GM12874 (cell line): ENCODE data around the gene UNC80.

Experiments used
- CTCF ChIP-seq: IDR thresholded peaks from 2 replicates; pipeline ENCODE4 v1.5.1; 2011; ENCODE audit warnings: low read depth, mild to moderate bottlenecking, control low read depth, low read length, moderate library complexity; ENCODE audit not compliant: insufficient read depth

UNC80 gene

GRCh38 chr2:209984291-209984690, 212.7 kb downstream of the UNC80 start:
- TF ChIP-seq CTCF, result no peak

GRCh38 chr2:209985874-209986273, 214.2 kb downstream of the UNC80 start:
- no peak for TF ChIP-seq CTCF

- no peak for TF ChIP-seq CTCF
Observed at GRCh38 chr2:209986415-209986814, 214.8 kb downstream of the UNC80 start.

GRCh38 chr2:209988010-209988409, 216.4 kb downstream of the UNC80 start:
- no peak for TF ChIP-seq CTCF

- TF ChIP-seq CTCF, result no peak
Observed at GRCh38 chr2:209990838-209991237, 219.2 kb downstream of the UNC80 start.

GRCh38 chr2:209993968-209994367, 222.3 kb downstream of the UNC80 start:
- no peak for TF ChIP-seq CTCF

GRCh38 chr2:209998596-209998995, 227.0 kb downstream of the UNC80 start:
- no peak for TF ChIP-seq CTCF
